ENCODE results near the gene B4GALT5. TPM values are rescaled to one million over a fixed set of nuclear protein-coding genes. Genes with fewer than 3 reads are reported as not detected.

B4GALT5 gene
- total RNA-seq, 1 donor from 2014 or later: 31.0 TPM

DNA sequence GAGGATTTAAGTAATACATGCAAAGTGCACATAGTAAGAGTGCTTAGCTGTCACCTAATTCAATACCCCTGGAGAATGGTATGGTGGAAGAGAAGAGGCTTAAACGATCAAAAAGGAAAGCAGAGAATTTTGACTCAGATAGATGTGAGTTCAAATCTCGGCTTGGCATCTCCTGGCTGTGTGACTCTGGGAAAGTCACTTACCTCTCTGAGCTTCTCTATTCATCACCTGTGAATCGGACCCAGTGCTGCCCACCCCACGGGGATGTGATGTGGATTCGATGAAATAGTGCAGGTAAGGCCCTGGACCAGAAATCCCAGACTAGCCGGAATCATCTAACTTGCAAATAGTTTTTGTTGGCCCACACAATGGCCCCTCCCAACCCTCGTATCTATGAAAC lies 1.8 kb upstream of the B4GALT5 start:
- Histone ChIP-seq H3K27me3 (ENCODE audit: low read depth) (no peaks in the 10 kb centered on the region), H3K4me3 (no peak overlapping the region), H3K4me1 (peaks cover 42% of the 10 kb centered on the region), H3K9me3 (replicated peaks) (no peaks in the 10 kb centered on the region), H3K36me3 (no peaks in the 10 kb centered on the region), H3K27ac (replicated peaks) (no peak overlapping the region)
- intact Hi-C loops (cut with micrococcal nuclease): no loop called here
- TF ChIP-seq, protein P1, sequence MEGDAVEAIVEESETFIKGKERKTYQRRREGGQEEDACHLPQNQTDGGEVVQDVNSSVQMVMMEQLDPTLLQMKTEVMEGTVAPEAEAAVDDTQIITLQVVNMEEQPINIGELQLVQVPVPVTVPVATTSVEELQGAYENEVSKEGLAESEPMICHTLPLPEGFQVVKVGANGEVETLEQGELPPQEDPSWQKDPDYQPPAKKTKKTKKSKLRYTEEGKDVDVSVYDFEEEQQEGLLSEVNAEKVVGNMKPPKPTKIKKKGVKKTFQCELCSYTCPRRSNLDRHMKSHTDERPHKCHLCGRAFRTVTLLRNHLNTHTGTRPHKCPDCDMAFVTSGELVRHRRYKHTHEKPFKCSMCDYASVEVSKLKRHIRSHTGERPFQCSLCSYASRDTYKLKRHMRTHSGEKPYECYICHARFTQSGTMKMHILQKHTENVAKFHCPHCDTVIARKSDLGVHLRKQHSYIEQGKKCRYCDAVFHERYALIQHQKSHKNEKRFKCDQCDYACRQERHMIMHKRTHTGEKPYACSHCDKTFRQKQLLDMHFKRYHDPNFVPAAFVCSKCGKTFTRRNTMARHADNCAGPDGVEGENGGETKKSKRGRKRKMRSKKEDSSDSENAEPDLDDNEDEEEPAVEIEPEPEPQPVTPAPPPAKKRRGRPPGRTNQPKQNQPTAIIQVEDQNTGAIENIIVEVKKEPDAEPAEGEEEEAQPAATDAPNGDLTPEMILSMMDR (IDR thresholded peaks at IDR 0.05; ENCODE audit: borderline replicate concordance): no peak
- DNase-seq: no peak

DNA sequence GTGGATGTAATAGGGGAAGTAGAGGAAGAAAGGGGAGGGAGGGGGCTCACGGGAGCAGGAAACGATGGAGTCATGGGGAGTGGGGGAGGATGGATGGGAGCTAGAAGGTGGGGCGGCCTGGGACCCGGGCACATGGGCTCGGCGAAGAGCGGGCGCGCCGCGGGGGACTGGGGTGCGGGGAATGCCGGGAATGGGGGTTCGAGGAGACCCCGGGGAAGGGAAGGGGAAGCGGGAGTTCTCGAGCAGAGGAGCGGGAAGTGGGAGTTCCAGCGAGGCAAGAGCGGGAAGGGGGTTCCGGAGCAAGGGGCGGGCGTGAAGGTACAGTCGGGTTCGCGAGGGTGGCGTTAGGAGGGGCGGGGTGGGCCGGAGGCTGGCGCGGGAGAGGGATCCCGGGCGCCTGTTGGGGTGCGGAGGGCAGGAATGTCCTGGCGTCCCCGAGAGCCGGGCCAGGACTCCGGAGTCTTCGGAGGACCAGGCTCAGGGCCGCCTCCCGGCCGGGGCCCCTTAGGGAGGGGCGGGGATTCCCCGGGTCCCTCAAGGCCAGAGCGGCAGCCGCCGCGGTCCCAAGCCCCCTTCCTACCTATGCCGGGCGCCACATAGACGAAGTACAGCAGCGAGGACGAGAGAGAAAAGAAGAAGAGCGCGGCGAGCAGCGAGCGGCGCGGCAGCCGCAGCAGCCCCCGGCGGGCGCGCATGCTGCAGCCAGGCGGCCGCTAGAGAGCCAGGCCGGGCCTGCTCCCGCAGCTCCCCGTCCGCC lies 504 bp downstream of the B4GALT5 start:
- peaks cover 59% of the 10 kb centered on the region for H3K4me1 ChIP-seq
- intact Hi-C loops (cut with micrococcal nuclease): no loop called here

DNA sequence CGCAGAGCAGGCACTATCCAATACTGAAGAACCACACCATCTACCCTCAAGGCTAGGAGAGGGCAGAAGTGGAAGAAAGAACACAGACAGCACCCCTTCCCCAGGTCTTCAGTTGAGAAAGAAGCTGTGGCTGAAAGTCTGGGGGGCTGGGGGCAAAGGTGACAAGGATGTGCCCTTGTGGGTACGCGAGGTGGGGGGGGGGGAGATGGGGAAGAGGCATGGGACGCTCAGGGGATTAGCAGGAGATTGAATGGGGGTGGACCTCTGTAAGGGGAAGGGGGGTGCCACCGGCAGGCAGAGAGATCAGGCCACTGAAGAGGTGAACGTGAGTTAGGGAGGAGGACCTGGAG lies 1.1 kb downstream of the B4GALT5 start:
- Histone ChIP-seq H3K36me3 (no peaks in the 10 kb centered on the region), H3K4me3 (peak overlapping the region; percentile 97), H3K4me1 (peaks cover 64% of the 10 kb centered on the region), H3K27me3 (ENCODE audit: low read depth) (no peaks in the 10 kb centered on the region), H3K9me3 (replicated peaks) (no peaks in the 10 kb centered on the region), H3K27ac (replicated peaks) (peak overlapping the region; percentile 96)
- TF ChIP-seq, protein P1 (IDR thresholded peaks at IDR 0.05; ENCODE audit: borderline replicate concordance): no peak
- DNase-seq: no peak
- intact Hi-C loops (cut with micrococcal nuclease): no loop called here

More for the DNA sequence above, 504 bp downstream of the B4GALT5 start:
- Histone ChIP-seq H3K27ac (replicated peaks) (peak overlapping the region; percentile 96), H3K36me3 (no peaks in the 10 kb centered on the region), H3K27me3 (ENCODE audit: low read depth) (no peaks in the 10 kb centered on the region), H3K9me3 (replicated peaks) (no peaks in the 10 kb centered on the region), H3K4me3 (peak overlapping the region; percentile 97)
- peak; percentile 41 for DNase-seq
- TF ChIP-seq, protein P1 (IDR thresholded peaks at IDR 0.05; ENCODE audit: borderline replicate concordance): peak; percentile 25

DNA sequence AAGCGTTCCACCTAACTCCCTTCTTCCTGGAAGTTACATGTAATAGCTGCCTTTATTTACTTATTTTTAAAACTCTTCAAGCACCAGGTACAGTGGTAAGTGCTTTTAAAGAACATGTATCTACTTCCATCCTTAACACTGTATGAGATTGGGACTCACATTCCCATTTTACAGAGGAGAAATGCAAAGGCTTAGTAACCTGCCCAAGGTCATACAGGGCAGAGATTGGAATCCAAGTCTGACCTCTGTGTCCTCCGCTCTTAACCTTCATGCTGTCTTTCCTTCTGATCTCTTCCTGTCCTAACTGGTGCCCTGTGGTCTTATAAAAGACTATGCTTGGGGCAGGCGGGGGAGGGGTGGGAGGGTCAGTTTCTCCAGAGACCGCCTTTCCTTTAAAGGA lies 1.6 kb downstream of the B4GALT5 start:
- intact Hi-C loops (cut with micrococcal nuclease): no loop called here
- no peaks in the 10 kb centered on the region for H3K27me3 ChIP-seq (ENCODE audit: low read depth)
- peaks cover 70% of the 10 kb centered on the region for H3K4me1 ChIP-seq
- peak overlapping the region; percentile 96 for H3K27ac ChIP-seq (replicated peaks)
- no peaks in the 10 kb centered on the region for H3K36me3 ChIP-seq
- TF ChIP-seq, protein P1 (IDR thresholded peaks at IDR 0.05; ENCODE audit: borderline replicate concordance): no peak
- peak overlapping the region; percentile 97 for H3K4me3 ChIP-seq
- H3K9me3 ChIP-seq (replicated peaks): no peaks in the 10 kb centered on the region
- no peak for DNase-seq

DNA sequence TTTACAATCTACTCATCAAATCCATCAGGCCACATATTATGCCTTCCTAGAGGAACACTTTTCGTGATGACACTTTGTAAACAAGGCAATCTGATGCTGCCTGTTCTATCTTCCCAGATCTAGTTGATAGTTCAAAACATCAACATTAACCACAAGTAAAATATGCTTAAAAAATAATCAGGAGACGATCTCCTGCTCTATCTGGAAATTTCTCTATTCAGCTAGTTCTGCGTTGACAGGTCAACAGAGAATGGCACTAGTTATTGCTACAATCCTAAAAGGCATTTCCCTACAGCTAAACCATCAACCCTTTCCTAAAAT lies 2.1 kb downstream of the B4GALT5 start:
- no peak for DNase-seq
- TF ChIP-seq, protein P1 (IDR thresholded peaks at IDR 0.05; ENCODE audit: borderline replicate concordance): no peak
- H3K4me3 ChIP-seq: peak overlapping the region; percentile 97
- intact Hi-C loops (cut with micrococcal nuclease): no loop called here
- no peaks in the 10 kb centered on the region for H3K9me3 ChIP-seq (replicated peaks)
- H3K4me1 ChIP-seq: peaks cover 74% of the 10 kb centered on the region
- H3K36me3 ChIP-seq: no peaks in the 10 kb centered on the region
- no peaks in the 10 kb centered on the region for H3K27me3 ChIP-seq (ENCODE audit: low read depth)
- peak overlapping the region; percentile 96 for H3K27ac ChIP-seq (replicated peaks)
